ENCODE data around the gene ENOX1.

The ENOX1 gene

DNA sequence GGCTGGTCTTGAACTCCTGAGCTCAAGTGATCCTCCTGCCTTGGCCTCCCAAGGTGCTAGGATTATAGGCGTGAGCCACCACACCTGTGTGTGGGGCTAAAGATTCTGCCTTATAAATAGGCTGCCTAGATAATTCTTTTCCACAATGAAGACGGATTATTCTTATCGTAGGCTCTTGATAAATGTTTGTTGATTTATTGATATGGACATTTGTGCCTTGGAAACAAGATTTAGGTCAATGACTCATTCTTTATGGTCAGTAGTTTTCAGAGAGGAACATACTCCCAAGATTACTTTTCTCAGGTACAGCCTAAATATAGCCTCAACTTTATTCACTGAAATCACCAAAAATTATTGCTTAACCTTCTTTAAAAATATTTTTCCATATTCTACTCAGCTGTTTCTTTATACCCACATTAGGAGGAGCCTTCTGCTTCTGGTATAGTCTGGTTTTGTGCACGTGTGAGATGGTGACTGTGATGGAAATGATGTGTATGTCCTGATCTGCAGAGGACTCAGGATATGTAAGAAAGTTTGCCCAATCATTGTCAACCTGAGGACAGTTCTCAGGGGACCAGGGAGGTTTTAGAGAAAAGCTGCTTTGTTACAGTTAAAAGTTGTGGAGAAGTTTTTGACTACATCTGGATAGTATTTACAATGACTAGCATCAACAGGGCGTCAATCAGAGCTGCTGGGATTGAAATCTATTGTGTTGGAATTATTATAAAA, 554.5 kb downstream of the ENOX1 start:
- peak; percentile 78 for DNase-seq (ENCODE audit: low read depth)
- no peak overlapping the region for H3K4me3 ChIP-seq (ENCODE audit: control insufficient read depth, low read depth, low read length)
- TF ChIP-seq, protein P1, sequence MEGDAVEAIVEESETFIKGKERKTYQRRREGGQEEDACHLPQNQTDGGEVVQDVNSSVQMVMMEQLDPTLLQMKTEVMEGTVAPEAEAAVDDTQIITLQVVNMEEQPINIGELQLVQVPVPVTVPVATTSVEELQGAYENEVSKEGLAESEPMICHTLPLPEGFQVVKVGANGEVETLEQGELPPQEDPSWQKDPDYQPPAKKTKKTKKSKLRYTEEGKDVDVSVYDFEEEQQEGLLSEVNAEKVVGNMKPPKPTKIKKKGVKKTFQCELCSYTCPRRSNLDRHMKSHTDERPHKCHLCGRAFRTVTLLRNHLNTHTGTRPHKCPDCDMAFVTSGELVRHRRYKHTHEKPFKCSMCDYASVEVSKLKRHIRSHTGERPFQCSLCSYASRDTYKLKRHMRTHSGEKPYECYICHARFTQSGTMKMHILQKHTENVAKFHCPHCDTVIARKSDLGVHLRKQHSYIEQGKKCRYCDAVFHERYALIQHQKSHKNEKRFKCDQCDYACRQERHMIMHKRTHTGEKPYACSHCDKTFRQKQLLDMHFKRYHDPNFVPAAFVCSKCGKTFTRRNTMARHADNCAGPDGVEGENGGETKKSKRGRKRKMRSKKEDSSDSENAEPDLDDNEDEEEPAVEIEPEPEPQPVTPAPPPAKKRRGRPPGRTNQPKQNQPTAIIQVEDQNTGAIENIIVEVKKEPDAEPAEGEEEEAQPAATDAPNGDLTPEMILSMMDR (conservative IDR thresholded peaks at IDR 0.05; ENCODE audit: control insufficient read depth, insufficient read depth, low read depth, low read length): no peak

DNA sequence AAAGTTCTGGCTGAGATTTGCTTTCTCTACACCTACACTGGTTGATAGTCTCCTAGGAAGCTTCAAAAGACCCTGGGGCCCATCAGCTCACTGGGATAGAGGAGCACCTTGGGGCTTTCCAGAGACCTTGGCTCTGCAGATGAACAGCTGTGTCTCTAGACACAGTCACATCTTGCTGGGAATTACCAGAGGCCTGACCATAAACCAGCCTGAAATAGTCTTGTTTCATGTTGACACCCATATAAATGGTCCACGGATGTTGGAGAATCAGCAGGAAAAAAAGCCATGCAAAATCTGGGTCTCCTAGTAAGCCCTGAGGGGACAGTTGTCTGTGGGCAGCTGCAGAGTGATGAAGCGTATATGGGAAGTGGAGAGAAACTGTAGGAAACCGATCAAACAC, 555.8 kb downstream of the ENOX1 start:
- TF ChIP-seq, protein P1 (conservative IDR thresholded peaks at IDR 0.05; ENCODE audit: control insufficient read depth, insufficient read depth, low read depth, low read length): no peak
- no peak for DNase-seq (ENCODE audit: low read depth)
- H3K4me3 ChIP-seq (ENCODE audit: control insufficient read depth, low read depth, low read length): no peak overlapping the region

DNA sequence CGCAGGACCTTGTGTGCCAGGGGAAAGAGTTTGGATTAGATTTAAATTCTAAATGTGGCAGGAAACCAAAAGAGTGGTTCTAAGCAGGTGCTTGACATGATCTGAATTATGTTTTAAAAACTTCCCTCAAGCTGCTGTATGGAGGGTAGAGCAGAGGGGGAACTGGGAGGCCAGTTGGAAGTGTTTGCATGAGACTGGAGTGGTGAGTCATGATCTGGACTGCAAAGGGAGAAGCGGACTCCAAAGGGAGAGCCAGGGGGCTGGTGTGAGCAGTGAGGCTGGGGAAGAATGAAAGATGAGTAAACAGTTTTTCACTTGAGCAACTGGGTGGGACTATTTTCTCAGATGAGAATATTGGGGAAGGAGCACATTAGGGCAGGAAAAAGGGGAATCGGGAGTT, 557.3 kb downstream of the ENOX1 start:
- no peak overlapping the region for H3K4me3 ChIP-seq (ENCODE audit: control insufficient read depth, low read depth, low read length)
- peak; percentile 92 for DNase-seq (ENCODE audit: low read depth)
- TF ChIP-seq, protein P1 (conservative IDR thresholded peaks at IDR 0.05; ENCODE audit: control insufficient read depth, insufficient read depth, low read depth, low read length): peak; percentile 10

DNA sequence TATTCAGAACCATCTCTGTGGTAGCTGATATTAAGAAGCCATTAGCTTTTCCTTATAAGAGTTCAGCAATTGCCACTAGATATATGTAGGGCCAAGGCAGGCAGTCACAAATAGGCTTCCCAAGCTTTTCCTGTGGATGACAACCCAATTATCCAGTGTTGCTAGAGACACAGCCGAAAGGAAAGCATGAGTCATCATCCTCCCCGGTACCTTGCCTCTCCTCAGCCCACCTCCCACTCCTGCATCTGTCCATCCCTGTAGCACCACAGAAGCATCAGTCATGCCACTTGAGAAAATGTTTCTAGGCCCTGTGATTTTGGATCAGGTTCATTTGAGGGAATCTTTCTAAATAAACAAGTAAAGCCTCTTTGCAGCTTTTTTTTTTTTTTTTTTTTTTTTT, 559.1 kb downstream of the ENOX1 start:
- TF ChIP-seq, protein P1 (conservative IDR thresholded peaks at IDR 0.05; ENCODE audit: control insufficient read depth, insufficient read depth, low read depth, low read length): no peak
- peak; percentile 60 for DNase-seq (ENCODE audit: low read depth)
- H3K4me3 ChIP-seq (ENCODE audit: control insufficient read depth, low read depth, low read length): no peak overlapping the region

DNA sequence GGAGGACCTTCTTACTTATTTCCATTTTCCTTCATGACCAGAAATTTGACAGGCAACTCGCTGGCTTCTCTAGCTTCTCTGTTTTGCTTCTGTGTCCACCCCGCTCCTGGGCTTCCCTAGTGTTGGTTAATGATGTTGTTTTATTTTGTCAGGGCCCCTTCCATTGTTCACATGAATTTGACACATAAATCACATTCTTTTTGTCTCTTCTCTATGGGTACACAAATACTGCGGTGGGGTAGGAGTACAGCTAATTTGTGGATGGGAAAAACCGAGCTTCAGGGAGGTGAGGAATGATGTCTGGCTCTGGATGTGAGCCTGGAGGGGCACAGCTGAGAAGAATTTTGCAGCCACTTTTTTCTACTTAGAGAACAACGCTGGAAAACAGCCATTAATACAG, 563.6 kb downstream of the ENOX1 start:
- TF ChIP-seq, protein P1 (conservative IDR thresholded peaks at IDR 0.05; ENCODE audit: control insufficient read depth, insufficient read depth, low read depth, low read length): no peak
- DNase-seq (ENCODE audit: low read depth): no peak
- H3K4me3 ChIP-seq (ENCODE audit: control insufficient read depth, low read depth, low read length): no peak overlapping the region

DNA sequence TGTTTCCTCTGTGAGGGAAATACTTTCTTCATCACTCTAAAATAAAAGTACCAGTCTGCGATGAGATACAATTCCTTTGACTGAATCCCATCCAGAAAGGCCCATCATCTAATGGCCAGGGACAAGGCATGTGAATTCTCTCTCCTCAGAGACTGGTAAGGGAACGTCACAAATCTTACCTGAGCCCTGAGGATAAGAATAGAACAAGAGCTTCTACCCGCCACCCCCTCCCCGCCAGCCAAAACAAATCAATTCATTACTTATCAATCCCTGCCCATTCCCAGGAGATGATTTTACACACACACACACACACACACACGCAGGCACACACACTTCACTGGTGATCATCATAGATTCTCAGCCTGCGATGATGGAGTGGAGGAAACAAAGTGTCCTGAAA, 564.7 kb downstream of the ENOX1 start:
- no peak for DNase-seq (ENCODE audit: low read depth)
- no peak overlapping the region for H3K4me3 ChIP-seq (ENCODE audit: control insufficient read depth, low read depth, low read length)
- TF ChIP-seq, protein P1 (conservative IDR thresholded peaks at IDR 0.05; ENCODE audit: control insufficient read depth, insufficient read depth, low read depth, low read length): no peak

Data from fibroblast of mammary gland (primary cell).